GM12878 (cell line): ENCODE measurements around the gene YBEY. TPM values are rescaled to one million over a fixed set of nuclear protein-coding genes. Genes with fewer than 3 reads are reported as not detected.

Source experiments
- ATAC-seq: fragments of 200-7000 bp; cut with Tn5 transposase; 3 replicates; pipeline ENCODE4 v1.9.1; 2020; ENCODE audit warnings: mild to moderate bottlenecking, moderate library complexity
- BruUV-seq: library from RNA; stranded (reverse); fragments of 400-500 nt; replicated peaks from 2 replicates; lab custom pipeline; 2021; lab: Mats Ljungman, UMichigan
- CTCF ChIA-PET: fragments of 300-600 bp; sonication (Branson Sonifier 250); formaldehyde crosslinking; extraction: SDS; loops from one replicate; lab custom pipeline; 2021; ENCODE audit warnings: inconsistent platforms; lab: Yijun Ruan, JAX
- POLR2A ChIA-PET: fragments of 350-600 bp; formaldehyde crosslinking; extraction: SDS; loops from one replicate; lab custom pipeline; 2021; ENCODE audit warnings: inconsistent platforms; lab: Charles Lee
- RAD21 ChIA-PET: fragments of 300-600 bp; sonication (Branson Sonifier 250); formaldehyde crosslinking; loops from one replicate; lab custom pipeline; 2023; ENCODE audit warnings: antibody characterized with exemption; ENCODE audit not compliant: unreplicated experiment; lab: Charles Lee
- SMC1A ChIA-PET: fragments of 300-600 bp; sonication (Branson Sonifier 250); formaldehyde crosslinking; loops from one replicate; lab custom pipeline; 2023; ENCODE audit not compliant: unreplicated experiment, uncharacterized antibody; lab: Charles Lee
- DNase-seq: peaks from one replicate; pipeline ENCODE4 v3.0.0-alpha.2; 2011; ENCODE audit warnings: low read depth, low spot score
- FAIRE-seq: peaks from 3 replicates; lab custom pipeline; 2011; peaks lifted over from hg19 to GRCh38; lab: Jason Lieb, UNC
- H2AFZ ChIP-seq: 2 replicates; pipeline ENCODE4 v1.6.0; 2011; ENCODE audit warnings: low read depth, low read length, control low read depth; ENCODE audit not compliant: control insufficient read depth
- H3K27ac ChIP-seq: 2 replicates; pipeline ENCODE4 v1.5.1; 2011; ENCODE audit warnings: control low read depth; ENCODE audit not compliant: control insufficient read depth, insufficient read depth
- H3K27me3 ChIP-seq, 2 experiments: replicated peaks in 1 of 2; 2 replicates each; pipeline versions ENCODE4 v1.6.0 to v1.6.1; 2011; ENCODE audit warnings: low read length in 1 of 2; ENCODE audit not compliant: control insufficient read depth in 2 of 2, insufficient read depth in 2 of 2
- H3K36me3 ChIP-seq, 2 experiments: 2 replicates each; pipeline ENCODE4 v1.5.1; 2011; ENCODE audit warnings: low read length in 1 of 2; ENCODE audit not compliant: control insufficient read depth in 2 of 2, insufficient read depth in 2 of 2
- H3K4me1 ChIP-seq: 2 replicates; pipeline ENCODE4 v1.6.1; 2011; ENCODE audit warnings: mild to moderate bottlenecking, low read length, moderate library complexity, mixed read lengths; ENCODE audit not compliant: control insufficient read depth, insufficient read depth
- H3K4me2 ChIP-seq: 2 replicates; pipeline ENCODE4 v1.6.0; 2011; ENCODE audit warnings: control low read depth; ENCODE audit not compliant: control insufficient read depth, insufficient read depth
- H3K4me3 ChIP-seq: fragments of 200-600 bp; sonication (generic); 2 replicates; pipeline ENCODE4 v1.5.1; 2016
- H3K79me2 ChIP-seq: 2 replicates; pipeline ENCODE4 v1.6.0; 2011; ENCODE audit warnings: low read length; ENCODE audit not compliant: control insufficient read depth, insufficient read depth
- H3K9ac ChIP-seq: 2 replicates; pipeline ENCODE4 v1.8.0; 2011; ENCODE audit warnings: low read length, control low read depth, mixed read lengths; ENCODE audit not compliant: control insufficient read depth, insufficient read depth
- H3K9me3 ChIP-seq: replicated peaks from 3 replicates; pipeline ENCODE4 v1.5.1; 2011; ENCODE audit warnings: mild to moderate bottlenecking, low read length; ENCODE audit not compliant: control insufficient read depth, insufficient read depth
- H4K20me1 ChIP-seq: 2 replicates; pipeline ENCODE4 v1.6.0; 2011; ENCODE audit not compliant: control insufficient read depth, insufficient read depth
- CBFB ChIP-seq: IDR thresholded peaks from 2 replicates; pipeline ENCODE4 v1.6.1; 2016; ENCODE audit warnings: antibody characterized with exemption, low read depth
- CBX5 ChIP-seq: sonication (generic); IDR thresholded peaks from 2 replicates; pipeline ENCODE4 v1.6.1; 2016; ENCODE audit warnings: low read depth, moderate library complexity, mild to moderate bottlenecking, inconsistent platforms
- CTCF ChIP-seq, 3 experiments: IDR thresholded peaks in 2 of 3; conservative IDR thresholded peaks in 1 of 3; 2 replicates each; pipeline ENCODE4 v1.5.1; 2011; ENCODE audit warnings: low read depth in 3 of 3, low read length in 3 of 3, mild to moderate bottlenecking in 3 of 3, control low read depth in 2 of 3, moderate library complexity in 2 of 3, inconsistent platforms in 1 of 3, mixed read lengths in 1 of 3; ENCODE audit not compliant: control insufficient read depth in 2 of 3, insufficient read depth in 1 of 3; ENCODE audit errors: extremely low read depth in 1 of 3
- DPF2 ChIP-seq: fragments of 450-650 bp; IDR thresholded peaks from 2 replicates; pipeline ENCODE4 v1.6.1; 2017; ENCODE audit warnings: mild to moderate bottlenecking
- FOS ChIP-seq: IDR thresholded peaks from 3 replicates; pipeline ENCODE4 v1.6.1; 2011; ENCODE audit warnings: borderline replicate concordance; ENCODE audit not compliant: insufficient read length; ENCODE audit errors: extremely low read depth
- FOXM1 ChIP-seq: IDR thresholded peaks from 2 replicates; pipeline ENCODE4 v1.6.1; 2012; ENCODE audit warnings: low read depth, mild to moderate bottlenecking, inconsistent platforms, low read length, moderate library complexity
- PBX3 ChIP-seq: IDR thresholded peaks from 2 replicates; pipeline ENCODE4 v1.6.1; 2011; ENCODE audit warnings: mild to moderate bottlenecking, low read depth, low read length, moderate library complexity; ENCODE audit not compliant: insufficient replicate concordance
- RCOR1 ChIP-seq: conservative IDR thresholded peaks from 2 replicates; pipeline ENCODE4 v1.6.1; 2012; ENCODE audit warnings: low read depth, low read length, improper control_type of control experiment
- RUNX3 ChIP-seq: IDR thresholded peaks from 2 replicates; pipeline ENCODE4 v1.6.1; 2012; ENCODE audit warnings: low read length, inconsistent platforms
- ZBTB4 ChIP-seq: fragments of 450-650 bp; formaldehyde crosslinking; IDR thresholded peaks from 2 replicates; pipeline ENCODE4 v1.4.0; 2022; ENCODE audit warnings: mild to moderate bottlenecking, moderate library complexity
- ZNF207 ChIP-seq: fragments of 450-650 bp; IDR thresholded peaks from 2 replicates; pipeline ENCODE4 v1.6.1; 2014; ENCODE audit warnings: antibody characterized with exemption, mild to moderate bottlenecking, borderline replicate concordance
- ZNF274 ChIP-seq: IDR thresholded peaks from one replicate; pipeline ENCODE4 v1.8.0; 2011; ENCODE audit not compliant: insufficient read length, insufficient read depth
- WGBS: methylation state at CpG from one replicate; pipeline ENCODE4 v1.1.6; 2016; ENCODE audit warnings: low lambda C conversion rate; ENCODE audit not compliant: insufficient replicate concordance, insufficient coverage; ENCODE audit errors: missing lambda C conversion rate; 5-methylcytosine and 5-hydroxymethylcytosine counted together
- in situ Hi-C: fragments of 300-500 bp; cut with MboI; formaldehyde crosslinking; loops from 9 replicates; pipeline ENCODE4 v1.14.3; 2018; ENCODE audit warnings: mixed read lengths
- intact Hi-C: fragments of 100-400 bp; cut with micrococcal nuclease; formaldehyde crosslinking; loops from one replicate; pipeline ENCODE4 v1.14.2; 2022; ENCODE audit not compliant: unreplicated experiment
- polyA plus RNA-seq, 11 experiments: library from polyadenylated mRNA; depleted of rRNA in 4 of 11; unstranded in 6 of 11; stranded (reverse) in 5 of 11; fragments of >200 nt; fragmentation: Nextera tagmentation in 4 of 11; fragmentation: Illumina TruSeq in 1 of 11; extraction: Ambion mirVana in 4 of 11; extraction: Trizol in 1 of 11; gene quantifications; 1 replicate in 1 of 11; 2 replicates in 10 of 11; pipeline versions ENCODE4 v1.2.1 to v1.2.3, GENCODE V29; 2011 to 2016; ENCODE audit warnings: inconsistent platforms in 2 of 11, missing spikeins in 2 of 11, low read depth in 1 of 11
- total RNA-seq, 4 experiments: library from RNA; depleted of rRNA in 3 of 4; stranded (reverse); fragments of >200 nt in 3 of 4; fragmentation: Illumina TruSeq in 1 of 4; extraction: Trizol in 1 of 4; gene quantifications; 2 replicates each; pipeline versions ENCODE4 v1.2.1 to v1.2.3, GENCODE V29; 2013 to 2021
- TF ChIP-seq, protein P1 (sequence below): IDR thresholded peaks from 2 replicates; pipeline ENCODE4 v1.6.1; 2012; ENCODE audit warnings: low read length, inconsistent platforms
- TF ChIP-seq, protein P2 (sequence below): IDR thresholded peaks from 2 replicates; pipeline ENCODE4 v1.6.1; 2011; ENCODE audit warnings: low read depth, mild to moderate bottlenecking, low read length, moderate library complexity, borderline replicate concordance; ENCODE audit errors: extremely low read depth

YBEY gene
- total and polyA plus RNA-seq, 10 of the 15 experiments (the other 5 are each of a cell fraction or from before 2014, with no cell fraction given), result 6.5 to 31.4 (median 18.5) TPM

GRCh38 chr21:46323227-46323709 lies 37.1 kb downstream of the YBEY start:
- no TSS peak for BruUV-seq
- Histone ChIP-seq H2AFZ (peak overlapping the region; percentile 78), H4K20me1 (no peaks in the 10 kb centered on the region), H3K9me3 (no peaks in the 10 kb centered on the region), H3K36me3 (peaks cover 0 to 3% of the 10 kb centered on the region in 2 experiments; a peak in 2 of 4 replicates), H3K27me3 (no peaks in the 10 kb centered on the region), H3K9ac (peak overlapping the region; percentile 96), H3K4me1 (peaks cover 5% of the 10 kb centered on the region), H3K27ac (peak overlapping the region; percentile 94), H3K4me3 (peak overlapping the region; percentile 87), H3K79me2 (peaks cover 60% of the 10 kb centered on the region), H3K4me2 (peak overlapping the region; percentile 75)
- intact Hi-C loops (loop anchor here (1.0 to 5.0 kb wide), 3 partner anchors 37 to 134 kb away; partner anchors contain the start of genes DIP2A and YBEY), in situ Hi-C loops (no loop called here)
- DNase-seq (no peak), FAIRE-seq (no peak), ATAC-seq (no peak)
- POLR2A ChIA-PET, result interaction anchor here (0.5 to 2.3 kb wide), 5 partner anchors 38 to 142 kb away, joined by 3 to 7 read pairs (median 4); partner anchors contain the start of genes MCM3AP and YBEY
- RAD21 ChIA-PET, result interaction anchor here (0.5 to 1.6 kb wide), 7 partner anchors 11 to 316 kb away, joined by 3 to 8 read pairs (median 4); partner anchors contain the start of gene LSS
- SMC1A ChIA-PET, result interaction anchor here (0.8 to 1.3 kb wide), 3 partner anchors 38 to 71 kb away, joined by 3 to 4 read pairs (median 4); no protein-coding TSS in a partner anchor
- CTCF ChIA-PET, result interaction anchor here (0.8 to 1.7 kb wide), 2 partner anchors 180 to 314 kb away, joined by 4 to 5 read pairs; no protein-coding TSS in a partner anchor
- WGBS, result 2% methylated on average over 34 of the region's 34 CpGs
- TF ChIP-seq ZNF207 (0 out of 2 replicates have a peak, but pooled peaks have one; percentile 75), DPF2 (no peak), RCOR1 (no peak), RUNX3 (peak; percentile 37; the same call in 1 of the 2 replicates), CTCF (IDR thresholded peaks at IDR 0.05 in 2 of 3, conservative IDR thresholded peaks at IDR 0.05 in 1 of 3; ENCODE audit: control insufficient read depth in 2 of 3, extremely low read depth in 1 of 3, insufficient read depth in 1 of 3, low read depth in 3 of 3, low read length in 3 of 3) (0 out of 6 replicates have a peak, but pooled peaks of 1 of the 3 experiments have one; percentile 2), CBFB (no peak), FOS (no peak), ZBTB4 (CRISPR knock-in tag) (no peak), CBX5 (no peak), PBX3 (no peak), FOXM1 (no peak), ZNF274 (no peak)
- TF ChIP-seq, protein P1, sequence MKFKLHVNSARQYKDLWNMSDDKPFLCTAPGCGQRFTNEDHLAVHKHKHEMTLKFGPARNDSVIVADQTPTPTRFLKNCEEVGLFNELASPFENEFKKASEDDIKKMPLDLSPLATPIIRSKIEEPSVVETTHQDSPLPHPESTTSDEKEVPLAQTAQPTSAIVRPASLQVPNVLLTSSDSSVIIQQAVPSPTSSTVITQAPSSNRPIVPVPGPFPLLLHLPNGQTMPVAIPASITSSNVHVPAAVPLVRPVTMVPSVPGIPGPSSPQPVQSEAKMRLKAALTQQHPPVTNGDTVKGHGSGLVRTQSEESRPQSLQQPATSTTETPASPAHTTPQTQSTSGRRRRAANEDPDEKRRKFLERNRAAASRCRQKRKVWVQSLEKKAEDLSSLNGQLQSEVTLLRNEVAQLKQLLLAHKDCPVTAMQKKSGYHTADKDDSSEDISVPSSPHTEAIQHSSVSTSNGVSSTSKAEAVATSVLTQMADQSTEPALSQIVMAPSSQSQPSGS, result no peak
- TF ChIP-seq, protein P2, sequence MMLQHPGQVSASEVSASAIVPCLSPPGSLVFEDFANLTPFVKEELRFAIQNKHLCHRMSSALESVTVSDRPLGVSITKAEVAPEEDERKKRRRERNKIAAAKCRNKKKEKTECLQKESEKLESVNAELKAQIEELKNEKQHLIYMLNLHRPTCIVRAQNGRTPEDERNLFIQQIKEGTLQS, result no peak
